HL-60 (cell line): ENCODE results near the gene XKR7.

Experiments used
- CTCF ChIP-seq: IDR thresholded peaks from one replicate; pipeline ENCODE4 v1.5.1; 2011; ENCODE audit warnings: low read length, control low read depth, inconsistent platforms; ENCODE audit not compliant: insufficient read depth
- POLR2AphosphoS5 ChIP-seq: IDR thresholded peaks from 2 replicates; pipeline ENCODE4 v1.6.1; 2012; ENCODE audit warnings: low read depth
- REST ChIP-seq: IDR thresholded peaks from 2 replicates; pipeline ENCODE4 v1.6.1; 2012; ENCODE audit warnings: low read depth; ENCODE audit not compliant: insufficient replicate concordance

GRCh38 chr20:31962761-31963160 lies 5.2 kb upstream of the XKR7 start:
- TF ChIP-seq POLR2AphosphoS5 (no peak), CTCF (no peak), REST (no peak)
